H1 (cell line): ENCODE data around the gene GIMAP4. TPM values are rescaled to one million over a fixed set of nuclear protein-coding genes. Genes with fewer than 3 reads are reported as not detected.

Experiments
- BACH1 ChIP-seq: IDR thresholded peaks from 2 replicates; pipeline ENCODE4 v1.6.1; 2012; ENCODE audit warnings: low read length, improper control_type of control experiment
- polyA plus RNA-seq, 7 experiments: library from polyadenylated mRNA; depleted of rRNA in 3 of 7; stranded (reverse) in 5 of 7; unstranded in 2 of 7; fragments of >200 nt in 5 of 7; fragments of 200-250 nt in 2 of 7; gene quantifications; 1 replicate in 5 of 7; 2 replicates in 1 of 7; 4 replicates in 1 of 7; pipeline versions ENCODE4 v1.2.1 to v1.2.3, GENCODE V29; 2011 to 2013; ENCODE audit warnings: missing spikeins in 2 of 7, mixed read lengths in 2 of 7
- total RNA-seq: library from RNA; stranded (reverse); fragmentation: NEBNext Ultra II Directional; extraction: Animal tissue kit (Norgen Biotek cat#: 25700); gene quantifications from 2 replicates; pipeline ENCODE4 v1.2.1, GENCODE V29; 2021

GIMAP4 gene
- total and polyA plus RNA-seq, 2 of the 8 experiments (the other 6 are each of a cell fraction or from before 2014, with no cell fraction given), result 0.20 to 0.22 TPM

GRCh38 chr7:150567871-150568301 is 696 bp downstream of the GIMAP4 start (continued):
- no peak for TF ChIP-seq BACH1
- TF ChIP-seq, all 59 proteins: peak for 0
